K562 (cell line): ENCODE data around the gene PPP1R16B. TPM values are rescaled to one million over a fixed set of nuclear protein-coding genes. Genes with fewer than 3 reads are reported as not detected.

Source experiments
- ATAC-seq: fragments of 200-7000 bp; cut with Tn5 transposase; 3 replicates; pipeline ENCODE4 v1.9.1; 2020; ENCODE audit warnings: moderate library complexity
- BruUV-seq: library from RNA; stranded (reverse); fragments of 400-500 nt; replicated peaks from 2 replicates; lab custom pipeline; 2021; lab: Mats Ljungman, UMichigan
- CTCF ChIA-PET: fragments of 300-600 bp; formaldehyde crosslinking; extraction: SDS; loops from one replicate; lab custom pipeline; 2021; ENCODE audit warnings: low intra/inter-chr PET ratio; lab: Yijun Ruan, JAX
- POLR2A ChIA-PET: fragments of 300-600, 350-650 bp; sonication (Branson Sonifier 250); formaldehyde crosslinking; extraction: SDS; loops from one replicate; lab custom pipeline; 2021; ENCODE audit warnings: antibody characterized with exemption, inconsistent platforms; lab: Yijun Ruan, JAX
- DNase-seq, 4 experiments: peaks; one replicate each; pipeline versions ENCODE4 v3.0.0 to v3.0.0-alpha.2; 2011 to 2018; ENCODE audit warnings: low spot score in 3 of 4, mixed read lengths in 3 of 4; ENCODE audit errors: extremely low read depth in 1 of 4
- FAIRE-seq: peaks from 2 replicates; lab custom pipeline; 2011; peaks lifted over from hg19 to GRCh38; lab: Jason Lieb, UNC
- H2AFZ ChIP-seq: 2 replicates; pipeline ENCODE4 v1.6.0; 2011; ENCODE audit warnings: low read depth, low read length, control low read depth, inconsistent platforms
- H3K27ac ChIP-seq: fragments of 200-600 bp; 3 replicates; pipeline ENCODE4 v1.8.0; 2011; ENCODE audit warnings: low read depth, mild to moderate bottlenecking, control low read depth, inconsistent platforms, low read length, moderate library complexity, mixed read lengths; ENCODE audit errors: extremely low read depth
- H3K27me3 ChIP-seq, 2 experiments: fragments of 300-600 bp in 1 of 2; 2 replicates in 1 of 2; 3 replicates in 1 of 2; pipeline versions ENCODE4 v1.6.0 to v1.8.0; 2011; ENCODE audit warnings: inconsistent platforms in 2 of 2, low read length in 2 of 2, mild to moderate bottlenecking in 1 of 2, mixed read lengths in 1 of 2, moderate library complexity in 1 of 2; ENCODE audit not compliant: control insufficient read depth in 2 of 2, insufficient read depth in 2 of 2
- H3K36me3 ChIP-seq: fragments of 300-600 bp; 3 replicates; pipeline ENCODE4 v1.8.0; 2011; ENCODE audit warnings: mild to moderate bottlenecking, low read length, inconsistent platforms; ENCODE audit not compliant: control insufficient read depth, insufficient read depth
- H3K4me1 ChIP-seq, 2 experiments: fragments of 200-600 bp in 1 of 2; replicated peaks in 1 of 2; 2 replicates in 1 of 2; 3 replicates in 1 of 2; pipeline versions ENCODE4 v1.5.1 to v1.8.0; 2011; ENCODE audit warnings: inconsistent platforms in 2 of 2, low read length in 2 of 2, mild to moderate bottlenecking in 1 of 2, mixed read lengths in 1 of 2, moderate library complexity in 1 of 2; ENCODE audit not compliant: control insufficient read depth in 2 of 2, insufficient read depth in 2 of 2
- H3K4me2 ChIP-seq: 2 replicates; pipeline ENCODE4 v1.6.1; 2011; ENCODE audit warnings: low read length, control low read depth, inconsistent platforms, mixed read lengths; ENCODE audit not compliant: insufficient read depth
- H3K4me3 ChIP-seq: fragments of 200-600 bp; sonication (generic), shearing (Covaris generic); 2 replicates; pipeline ENCODE4 v1.5.1; 2016; ENCODE audit warnings: control low read depth, inconsistent platforms
- H3K79me2 ChIP-seq: fragments of 200-600 bp; 3 replicates; pipeline ENCODE4 v1.8.0; 2011; ENCODE audit warnings: low read length, inconsistent platforms; ENCODE audit not compliant: control insufficient read depth, insufficient read depth
- H3K9ac ChIP-seq, 2 experiments: 2 replicates each; pipeline versions ENCODE4 v1.6.0 to v1.6.1; 2011; ENCODE audit warnings: low read depth in 2 of 2, low read length in 2 of 2, control low read depth in 1 of 2, inconsistent platforms in 1 of 2, mild to moderate bottlenecking in 1 of 2, mixed read lengths in 1 of 2; ENCODE audit not compliant: insufficient read depth in 1 of 2
- H3K9me1 ChIP-seq: one replicate; pipeline ENCODE4 v1.6.0; 2011; ENCODE audit warnings: inconsistent platforms, mild to moderate bottlenecking, low read length, moderate library complexity; ENCODE audit not compliant: control insufficient read depth, insufficient read depth
- H3K9me3 ChIP-seq: replicated peaks from 2 replicates; pipeline ENCODE4 v1.5.1; 2011; ENCODE audit warnings: low read depth, low read length, inconsistent platforms; ENCODE audit not compliant: control insufficient read depth, insufficient read depth
- H4K20me1 ChIP-seq: replicated peaks from 2 replicates; pipeline ENCODE4 v1.6.1; 2011; ENCODE audit warnings: low read length, inconsistent platforms, mixed read lengths; ENCODE audit not compliant: control insufficient read depth, insufficient read depth
- ARHGAP35 ChIP-seq: fragments of 450-650 bp; IDR thresholded peaks from 2 replicates; pipeline ENCODE4 v1.6.1; 2018; ENCODE audit not compliant: partially characterized antibody
- ARID1B ChIP-seq: fragments of 450-650 bp; IDR thresholded peaks from 2 replicates; pipeline ENCODE4 v1.6.1; 2016; ENCODE audit warnings: antibody characterized with exemption, mild to moderate bottlenecking, inconsistent platforms
- EGR1 ChIP-seq: fragments of 450-650 bp; conservative IDR thresholded peaks from 2 replicates; pipeline ENCODE4 v1.6.1; 2017; ENCODE audit warnings: mild to moderate bottlenecking
- ESRRA ChIP-seq: fragments of 450-650 bp; IDR thresholded peaks from 2 replicates; pipeline ENCODE4 v1.6.1; 2014; ENCODE audit warnings: low read depth, mild to moderate bottlenecking, moderate library complexity, borderline replicate concordance
- FOXJ2 ChIP-seq: fragments of 200-800 bp; sonication (Bioruptor generic); IDR thresholded peaks from 2 replicates; pipeline ENCODE4 v1.6.1; 2016; ENCODE audit warnings: missing genetic modification characterization, missing compliant biosample characterization
- PML ChIP-seq: IDR thresholded peaks from 2 replicates; pipeline ENCODE4 v1.6.1; 2012; ENCODE audit warnings: low read length, inconsistent platforms
- SPI1 ChIP-seq: IDR thresholded peaks from 2 replicates; pipeline ENCODE4 v1.6.1; 2011; ENCODE audit warnings: low read depth, low read length, control low read depth, borderline replicate concordance
- TAF9B ChIP-seq: fragments of 450-650 bp; IDR thresholded peaks from 2 replicates; pipeline ENCODE4 v1.6.1; 2018; ENCODE audit warnings: mild to moderate bottlenecking; ENCODE audit not compliant: partially characterized antibody
- TEAD1 ChIP-seq, 2 experiments: fragments of 450-650 bp in 1 of 2; sonication (generic) in 1 of 2; formaldehyde crosslinking; IDR thresholded peaks; 2 replicates each; pipeline versions ENCODE4 v1.4.0 to v1.8.0; 2020 to 2022; ENCODE audit warnings: mild to moderate bottlenecking in 2 of 2, missing genetic modification reagents in 1 of 2
- WGBS: fragments of 100-300 bp; shearing (Covaris generic); methylation state at CpG from one replicate; pipeline ENCODE4 v1.1.6; 2016; ENCODE audit warnings: low coverage, mixed read lengths; ENCODE audit not compliant: insufficient coverage; ENCODE audit errors: missing lambda C conversion rate; 5-methylcytosine and 5-hydroxymethylcytosine counted together
- in situ Hi-C: fragments of 300-500 bp; cut with MboI; formaldehyde crosslinking; loops from 4 replicates; pipeline ENCODE4 v1.15.0; 2018; ENCODE audit warnings: inconsistent platforms, mixed read lengths
- intact Hi-C: fragments of 100-400 bp; cut with micrococcal nuclease; formaldehyde crosslinking; loops from 2 replicates; pipeline ENCODE4 v1.14.2; 2022
- polyA plus RNA-seq, 8 experiments: library from polyadenylated mRNA; depleted of rRNA in 4 of 8; stranded (reverse) in 5 of 8; unstranded in 3 of 8; fragments of >200 nt; fragmentation: Nextera tagmentation in 2 of 8; fragmentation: Illumina TruSeq in 1 of 8; extraction: Ambion mirVana in 2 of 8; extraction: Trizol in 1 of 8; gene quantifications; 2 replicates each; pipeline versions ENCODE4 v1.2.1 to v1.2.3, GENCODE V29; 2011 to 2014; ENCODE audit warnings: inconsistent platforms in 1 of 8, missing spikeins in 1 of 8
- total RNA-seq, 7 experiments: library from RNA; depleted of rRNA in 6 of 7; stranded (reverse); fragments of >200 nt in 6 of 7; fragmentation: Illumina TruSeq in 2 of 7; extraction: Trizol in 2 of 7; gene quantifications; 2 replicates each; pipeline versions ENCODE4 v1.2.1 to v1.2.3, GENCODE V29; 2011 to 2021; ENCODE audit warnings: low replicate concordance in 1 of 7
- TF ChIP-seq, protein P1 (sequence below), 3 experiments: fragments of 200-800 bp in 1 of 3; fragments of 250-450 bp in 1 of 3; fragments of 450-650 bp in 1 of 3; sonication (Bioruptor Pico) in 1 of 3; sonication (Bioruptor generic) in 1 of 3; formaldehyde crosslinking in 1 of 3; IDR thresholded peaks; 2 replicates each; pipeline versions ENCODE4 v1.6.1 to v1.8.0; 2016 to 2022; ENCODE audit warnings: mild to moderate bottlenecking in 2 of 3, missing genetic modification characterization in 2 of 3, missing compliant biosample characterization in 1 of 3, moderate library complexity in 1 of 3
- TF ChIP-seq, protein P2 (sequence below): fragments of 250-450 bp; sonication (Bioruptor Pico); IDR thresholded peaks from 2 replicates; pipeline ENCODE4 v1.8.0; 2021; ENCODE audit warnings: borderline replicate concordance, mild to moderate bottlenecking, moderate library complexity; ENCODE audit not compliant: poor library complexity, severe bottlenecking
- TF ChIP-seq, protein P3 (sequence below): fragments of 450-650 bp; IDR thresholded peaks from 2 replicates; pipeline ENCODE4 v1.6.1; 2014; ENCODE audit warnings: low read depth, mild to moderate bottlenecking, moderate library complexity, borderline replicate concordance
- TF ChIP-seq, protein P4 (sequence below): IDR thresholded peaks from 2 replicates; pipeline ENCODE4 v1.6.1; 2011; ENCODE audit not compliant: insufficient read length; ENCODE audit errors: extremely low read depth

Gene PPP1R16B
- total and polyA plus RNA-seq, 9 of the 15 experiments (the other 6 are each of a cell fraction or from before 2014, with no cell fraction given) = 1.5 to 11.5 (median 6.8) TPM

DNA sequence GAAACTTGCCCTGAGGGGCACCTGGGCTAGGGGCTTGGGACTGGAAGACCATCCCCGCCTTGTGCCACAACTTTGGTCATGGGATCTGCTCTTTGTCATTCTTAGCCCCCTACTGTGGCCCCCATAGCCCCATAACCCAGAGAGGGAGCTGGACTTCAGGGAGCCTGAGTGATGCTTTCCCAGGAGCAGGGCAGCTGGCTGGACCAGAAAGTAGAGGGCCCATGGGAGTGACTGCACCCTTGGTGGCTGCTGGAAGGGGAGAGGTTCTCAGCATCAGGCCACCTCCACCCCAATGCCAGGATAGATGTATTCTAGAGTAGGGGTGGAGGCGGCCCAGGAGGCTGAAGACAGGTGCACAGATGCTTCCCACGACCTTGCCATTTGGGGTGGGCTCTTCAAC, 114.9 kb downstream of the PPP1R16B start (continued):
- TF ChIP-seq, protein P1, sequence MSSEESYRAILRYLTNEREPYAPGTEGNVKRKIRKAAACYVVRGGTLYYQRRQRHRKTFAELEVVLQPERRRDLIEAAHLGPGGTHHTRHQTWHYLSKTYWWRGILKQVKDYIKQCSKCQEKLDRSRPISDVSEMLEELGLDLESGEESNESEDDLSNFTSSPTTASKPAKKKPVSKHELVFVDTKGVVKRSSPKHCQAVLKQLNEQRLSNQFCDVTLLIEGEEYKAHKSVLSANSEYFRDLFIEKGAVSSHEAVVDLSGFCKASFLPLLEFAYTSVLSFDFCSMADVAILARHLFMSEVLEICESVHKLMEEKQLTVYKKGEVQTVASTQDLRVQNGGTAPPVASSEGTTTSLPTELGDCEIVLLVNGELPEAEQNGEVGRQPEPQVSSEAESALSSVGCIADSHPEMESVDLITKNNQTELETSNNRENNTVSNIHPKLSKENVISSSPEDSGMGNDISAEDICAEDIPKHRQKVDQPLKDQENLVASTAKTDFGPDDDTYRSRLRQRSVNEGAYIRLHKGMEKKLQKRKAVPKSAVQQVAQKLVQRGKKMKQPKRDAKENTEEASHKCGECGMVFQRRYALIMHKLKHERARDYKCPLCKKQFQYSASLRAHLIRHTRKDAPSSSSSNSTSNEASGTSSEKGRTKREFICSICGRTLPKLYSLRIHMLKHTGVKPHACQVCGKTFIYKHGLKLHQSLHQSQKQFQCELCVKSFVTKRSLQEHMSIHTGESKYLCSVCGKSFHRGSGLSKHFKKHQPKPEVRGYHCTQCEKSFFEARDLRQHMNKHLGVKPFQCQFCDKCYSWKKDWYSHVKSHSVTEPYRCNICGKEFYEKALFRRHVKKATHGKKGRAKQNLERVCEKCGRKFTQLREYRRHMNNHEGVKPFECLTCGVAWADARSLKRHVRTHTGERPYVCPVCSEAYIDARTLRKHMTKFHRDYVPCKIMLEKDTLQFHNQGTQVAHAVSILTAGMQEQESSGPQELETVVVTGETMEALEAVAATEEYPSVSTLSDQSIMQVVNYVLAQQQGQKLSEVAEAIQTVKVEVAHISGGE (CRISPR knock-in tag; IDR thresholded peaks at IDR 0.05) = no peak
- TF ChIP-seq ARID1B (no peak), TAF9B (no peak), EGR1 (no peak)
- TF ChIP-seq, protein P2, sequence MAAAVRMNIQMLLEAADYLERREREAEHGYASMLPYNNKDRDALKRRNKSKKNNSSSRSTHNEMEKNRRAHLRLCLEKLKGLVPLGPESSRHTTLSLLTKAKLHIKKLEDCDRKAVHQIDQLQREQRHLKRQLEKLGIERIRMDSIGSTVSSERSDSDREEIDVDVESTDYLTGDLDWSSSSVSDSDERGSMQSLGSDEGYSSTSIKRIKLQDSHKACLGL (CRISPR knock-in tag) = no peak

DNA sequence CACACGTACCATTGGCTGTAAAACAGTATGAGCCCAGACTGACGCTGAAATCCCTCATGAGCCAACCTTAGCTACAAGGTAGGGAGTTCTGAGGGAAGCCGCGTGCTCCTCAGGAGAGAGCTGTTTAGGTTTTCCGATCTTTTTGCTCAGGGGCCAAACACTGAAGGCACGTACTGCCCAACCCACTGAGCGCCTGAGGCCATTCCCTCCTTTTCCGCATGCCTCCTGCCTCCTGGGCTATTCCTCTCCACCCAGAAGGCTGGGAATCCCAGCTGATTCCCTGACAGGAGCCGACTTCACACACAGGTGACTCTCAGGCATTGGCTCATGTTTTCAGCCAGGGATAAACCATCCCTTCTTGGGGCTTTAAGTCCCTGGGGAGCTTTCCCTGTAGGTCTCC, 115.4 kb downstream of the PPP1R16B start:
- no peaks in the 10 kb centered on the region for H3K79me2 ChIP-seq
- peaks cover 0 to 2% of the 10 kb centered on the region in 2 experiments; a peak in 2 of 5 replicates for H3K4me1 ChIP-seq
- no peak for ATAC-seq
- no peak overlapping the region for H3K27ac ChIP-seq
- no TSS peak for BruUV-seq
- no peaks in the 10 kb centered on the region for H3K9me3 ChIP-seq
- no peak overlapping the region for H3K4me2 ChIP-seq
- peaks cover 0 to 16% of the 10 kb centered on the region in 2 experiments; a peak in 2 of 5 replicates for H3K27me3 ChIP-seq
- H3K36me3 ChIP-seq = no peaks in the 10 kb centered on the region
- H2AFZ ChIP-seq = no peak overlapping the region
- no peak overlapping the region for H3K9ac ChIP-seq
- no peaks in the 10 kb centered on the region for H4K20me1 ChIP-seq
- ChIA-PET POLR2A (interaction anchor here (1.0 kb wide), 1 partner anchor 128 kb away, joined by 4 read pairs; no protein-coding TSS in a partner anchor), CTCF (no interaction called here)
- FAIRE-seq = no peak
- no peaks in the 10 kb centered on the region for H3K9me1 ChIP-seq
- no peak overlapping the region for H3K4me3 ChIP-seq
- intact Hi-C loops (no loop called here), in situ Hi-C loops (no loop called here)
- WGBS = 12% methylated on average over 9 of the region's 9 CpGs
- DNase-seq = no peak
- TF ChIP-seq, protein P2 (CRISPR knock-in tag) = no peak
- TF ChIP-seq FOXJ2 (tag) (no peak), SPI1 (no peak), ESRRA (no peak), ARHGAP35 (no peak), PML (no peak), TEAD1 (CRISPR knock-in tag; IDR thresholded peaks at IDR 0.05) (no peak)
- TF ChIP-seq, protein P3, sequence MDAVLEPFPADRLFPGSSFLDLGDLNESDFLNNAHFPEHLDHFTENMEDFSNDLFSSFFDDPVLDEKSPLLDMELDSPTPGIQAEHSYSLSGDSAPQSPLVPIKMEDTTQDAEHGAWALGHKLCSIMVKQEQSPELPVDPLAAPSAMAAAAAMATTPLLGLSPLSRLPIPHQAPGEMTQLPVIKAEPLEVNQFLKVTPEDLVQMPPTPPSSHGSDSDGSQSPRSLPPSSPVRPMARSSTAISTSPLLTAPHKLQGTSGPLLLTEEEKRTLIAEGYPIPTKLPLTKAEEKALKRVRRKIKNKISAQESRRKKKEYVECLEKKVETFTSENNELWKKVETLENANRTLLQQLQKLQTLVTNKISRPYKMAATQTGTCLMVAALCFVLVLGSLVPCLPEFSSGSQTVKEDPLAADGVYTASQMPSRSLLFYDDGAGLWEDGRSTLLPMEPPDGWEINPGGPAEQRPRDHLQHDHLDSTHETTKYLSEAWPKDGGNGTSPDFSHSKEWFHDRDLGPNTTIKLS = no peak
- TF ChIP-seq, protein P4, sequence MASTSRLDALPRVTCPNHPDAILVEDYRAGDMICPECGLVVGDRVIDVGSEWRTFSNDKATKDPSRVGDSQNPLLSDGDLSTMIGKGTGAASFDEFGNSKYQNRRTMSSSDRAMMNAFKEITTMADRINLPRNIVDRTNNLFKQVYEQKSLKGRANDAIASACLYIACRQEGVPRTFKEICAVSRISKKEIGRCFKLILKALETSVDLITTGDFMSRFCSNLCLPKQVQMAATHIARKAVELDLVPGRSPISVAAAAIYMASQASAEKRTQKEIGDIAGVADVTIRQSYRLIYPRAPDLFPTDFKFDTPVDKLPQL = no peak
